K562 (cell line): ENCODE data around the gene SLC16A13. TPM values are rescaled to one million over a fixed set of nuclear protein-coding genes. Genes with fewer than 3 reads are reported as not detected.
A peak's percentile ranks its signal among the peaks of the same experiment; 100 is the strongest.

Source experiments
- HDGF ChIP-seq: fragments of 450-650 bp; IDR thresholded peaks from 2 replicates; pipeline ENCODE4 v1.6.1; 2016
- HEY1 ChIP-seq: fragments of 250-450 bp; sonication (Bioruptor Pico); IDR thresholded peaks from 2 replicates; pipeline ENCODE4 v1.5.0; 2020; ENCODE audit warnings: mild to moderate bottlenecking, moderate library complexity, borderline replicate concordance
- KAT8 ChIP-seq: fragments of 450-650 bp; IDR thresholded peaks from 2 replicates; pipeline ENCODE4 v1.6.1; 2016; ENCODE audit warnings: low read depth, mild to moderate bottlenecking
- MEF2A ChIP-seq: IDR thresholded peaks from 2 replicates; pipeline ENCODE4 v1.6.1; 2011; ENCODE audit warnings: low read depth, mild to moderate bottlenecking, low read length, moderate library complexity; ENCODE audit not compliant: control insufficient read depth
- NCOR1 ChIP-seq: fragments of 450-650 bp; IDR thresholded peaks from 2 replicates; pipeline ENCODE4 v1.6.1; 2016; ENCODE audit warnings: mild to moderate bottlenecking, moderate library complexity
- POLR2A ChIP-seq: fragments of 450-650 bp; conservative IDR thresholded peaks from 2 replicates; pipeline ENCODE4 v1.6.1; 2016
- SRF ChIP-seq, 2 experiments: fragments of 250-450, 450-650 bp in 1 of 2; sonication (Bioruptor Pico) in 1 of 2; sonication (generic) in 1 of 2; formaldehyde crosslinking; IDR thresholded peaks; 2 replicates each; pipeline versions ENCODE4 v1.5.0 to v1.5.1; 2020 to 2022; ENCODE audit warnings: mild to moderate bottlenecking in 1 of 2, missing genetic modification reagents in 1 of 2
- ZBTB33 ChIP-seq: sonication (generic); formaldehyde crosslinking; IDR thresholded peaks from 2 replicates; pipeline ENCODE4 v1.8.1; 2023; ENCODE audit warnings: mild to moderate bottlenecking, missing genetic modification reagents
- ZFX ChIP-seq: sonication (generic); formaldehyde crosslinking; IDR thresholded peaks from 2 replicates; pipeline ENCODE4 v1.8.0; 2022; ENCODE audit warnings: mild to moderate bottlenecking, missing genetic modification reagents, moderate library complexity
- ZNF263 ChIP-seq: sonication (generic); formaldehyde crosslinking; IDR thresholded peaks from 2 replicates; pipeline ENCODE4 v1.8.0; 2022; ENCODE audit warnings: mild to moderate bottlenecking, missing genetic modification reagents, borderline replicate concordance
- polyA plus RNA-seq, 8 experiments: library from polyadenylated mRNA; depleted of rRNA in 4 of 8; stranded (reverse) in 5 of 8; unstranded in 3 of 8; fragments of >200 nt; fragmentation: Nextera tagmentation in 2 of 8; fragmentation: Illumina TruSeq in 1 of 8; extraction: Ambion mirVana in 2 of 8; extraction: Trizol in 1 of 8; gene quantifications; 2 replicates each; pipeline versions ENCODE4 v1.2.1 to v1.2.3, GENCODE V29; 2011 to 2014; ENCODE audit warnings: inconsistent platforms in 1 of 8, missing spikeins in 1 of 8
- total RNA-seq, 7 experiments: library from RNA; depleted of rRNA in 6 of 7; stranded (reverse); fragments of >200 nt in 6 of 7; fragmentation: Illumina TruSeq in 2 of 7; extraction: Trizol in 2 of 7; gene quantifications; 2 replicates each; pipeline versions ENCODE4 v1.2.1 to v1.2.3, GENCODE V29; 2011 to 2021; ENCODE audit warnings: low replicate concordance in 1 of 7
- TF ChIP-seq, protein P1 (sequence below): fragments of 450-650 bp; IDR thresholded peaks from 2 replicates; pipeline ENCODE4 v1.6.1; 2016; ENCODE audit warnings: mild to moderate bottlenecking, moderate library complexity
- TF ChIP-seq, protein P2 (sequence below): fragments of 450-650 bp; IDR thresholded peaks from 2 replicates; pipeline ENCODE4 v1.6.1; 2016; ENCODE audit warnings: borderline replicate concordance

SLC16A13 gene
- total and polyA plus RNA-seq, 9 of the 15 experiments (the other 6 are each of a cell fraction or from before 2014, with no cell fraction given) = 0.04 to 5.6 (median 0.87) TPM

- TF ChIP-seq, protein P1, sequence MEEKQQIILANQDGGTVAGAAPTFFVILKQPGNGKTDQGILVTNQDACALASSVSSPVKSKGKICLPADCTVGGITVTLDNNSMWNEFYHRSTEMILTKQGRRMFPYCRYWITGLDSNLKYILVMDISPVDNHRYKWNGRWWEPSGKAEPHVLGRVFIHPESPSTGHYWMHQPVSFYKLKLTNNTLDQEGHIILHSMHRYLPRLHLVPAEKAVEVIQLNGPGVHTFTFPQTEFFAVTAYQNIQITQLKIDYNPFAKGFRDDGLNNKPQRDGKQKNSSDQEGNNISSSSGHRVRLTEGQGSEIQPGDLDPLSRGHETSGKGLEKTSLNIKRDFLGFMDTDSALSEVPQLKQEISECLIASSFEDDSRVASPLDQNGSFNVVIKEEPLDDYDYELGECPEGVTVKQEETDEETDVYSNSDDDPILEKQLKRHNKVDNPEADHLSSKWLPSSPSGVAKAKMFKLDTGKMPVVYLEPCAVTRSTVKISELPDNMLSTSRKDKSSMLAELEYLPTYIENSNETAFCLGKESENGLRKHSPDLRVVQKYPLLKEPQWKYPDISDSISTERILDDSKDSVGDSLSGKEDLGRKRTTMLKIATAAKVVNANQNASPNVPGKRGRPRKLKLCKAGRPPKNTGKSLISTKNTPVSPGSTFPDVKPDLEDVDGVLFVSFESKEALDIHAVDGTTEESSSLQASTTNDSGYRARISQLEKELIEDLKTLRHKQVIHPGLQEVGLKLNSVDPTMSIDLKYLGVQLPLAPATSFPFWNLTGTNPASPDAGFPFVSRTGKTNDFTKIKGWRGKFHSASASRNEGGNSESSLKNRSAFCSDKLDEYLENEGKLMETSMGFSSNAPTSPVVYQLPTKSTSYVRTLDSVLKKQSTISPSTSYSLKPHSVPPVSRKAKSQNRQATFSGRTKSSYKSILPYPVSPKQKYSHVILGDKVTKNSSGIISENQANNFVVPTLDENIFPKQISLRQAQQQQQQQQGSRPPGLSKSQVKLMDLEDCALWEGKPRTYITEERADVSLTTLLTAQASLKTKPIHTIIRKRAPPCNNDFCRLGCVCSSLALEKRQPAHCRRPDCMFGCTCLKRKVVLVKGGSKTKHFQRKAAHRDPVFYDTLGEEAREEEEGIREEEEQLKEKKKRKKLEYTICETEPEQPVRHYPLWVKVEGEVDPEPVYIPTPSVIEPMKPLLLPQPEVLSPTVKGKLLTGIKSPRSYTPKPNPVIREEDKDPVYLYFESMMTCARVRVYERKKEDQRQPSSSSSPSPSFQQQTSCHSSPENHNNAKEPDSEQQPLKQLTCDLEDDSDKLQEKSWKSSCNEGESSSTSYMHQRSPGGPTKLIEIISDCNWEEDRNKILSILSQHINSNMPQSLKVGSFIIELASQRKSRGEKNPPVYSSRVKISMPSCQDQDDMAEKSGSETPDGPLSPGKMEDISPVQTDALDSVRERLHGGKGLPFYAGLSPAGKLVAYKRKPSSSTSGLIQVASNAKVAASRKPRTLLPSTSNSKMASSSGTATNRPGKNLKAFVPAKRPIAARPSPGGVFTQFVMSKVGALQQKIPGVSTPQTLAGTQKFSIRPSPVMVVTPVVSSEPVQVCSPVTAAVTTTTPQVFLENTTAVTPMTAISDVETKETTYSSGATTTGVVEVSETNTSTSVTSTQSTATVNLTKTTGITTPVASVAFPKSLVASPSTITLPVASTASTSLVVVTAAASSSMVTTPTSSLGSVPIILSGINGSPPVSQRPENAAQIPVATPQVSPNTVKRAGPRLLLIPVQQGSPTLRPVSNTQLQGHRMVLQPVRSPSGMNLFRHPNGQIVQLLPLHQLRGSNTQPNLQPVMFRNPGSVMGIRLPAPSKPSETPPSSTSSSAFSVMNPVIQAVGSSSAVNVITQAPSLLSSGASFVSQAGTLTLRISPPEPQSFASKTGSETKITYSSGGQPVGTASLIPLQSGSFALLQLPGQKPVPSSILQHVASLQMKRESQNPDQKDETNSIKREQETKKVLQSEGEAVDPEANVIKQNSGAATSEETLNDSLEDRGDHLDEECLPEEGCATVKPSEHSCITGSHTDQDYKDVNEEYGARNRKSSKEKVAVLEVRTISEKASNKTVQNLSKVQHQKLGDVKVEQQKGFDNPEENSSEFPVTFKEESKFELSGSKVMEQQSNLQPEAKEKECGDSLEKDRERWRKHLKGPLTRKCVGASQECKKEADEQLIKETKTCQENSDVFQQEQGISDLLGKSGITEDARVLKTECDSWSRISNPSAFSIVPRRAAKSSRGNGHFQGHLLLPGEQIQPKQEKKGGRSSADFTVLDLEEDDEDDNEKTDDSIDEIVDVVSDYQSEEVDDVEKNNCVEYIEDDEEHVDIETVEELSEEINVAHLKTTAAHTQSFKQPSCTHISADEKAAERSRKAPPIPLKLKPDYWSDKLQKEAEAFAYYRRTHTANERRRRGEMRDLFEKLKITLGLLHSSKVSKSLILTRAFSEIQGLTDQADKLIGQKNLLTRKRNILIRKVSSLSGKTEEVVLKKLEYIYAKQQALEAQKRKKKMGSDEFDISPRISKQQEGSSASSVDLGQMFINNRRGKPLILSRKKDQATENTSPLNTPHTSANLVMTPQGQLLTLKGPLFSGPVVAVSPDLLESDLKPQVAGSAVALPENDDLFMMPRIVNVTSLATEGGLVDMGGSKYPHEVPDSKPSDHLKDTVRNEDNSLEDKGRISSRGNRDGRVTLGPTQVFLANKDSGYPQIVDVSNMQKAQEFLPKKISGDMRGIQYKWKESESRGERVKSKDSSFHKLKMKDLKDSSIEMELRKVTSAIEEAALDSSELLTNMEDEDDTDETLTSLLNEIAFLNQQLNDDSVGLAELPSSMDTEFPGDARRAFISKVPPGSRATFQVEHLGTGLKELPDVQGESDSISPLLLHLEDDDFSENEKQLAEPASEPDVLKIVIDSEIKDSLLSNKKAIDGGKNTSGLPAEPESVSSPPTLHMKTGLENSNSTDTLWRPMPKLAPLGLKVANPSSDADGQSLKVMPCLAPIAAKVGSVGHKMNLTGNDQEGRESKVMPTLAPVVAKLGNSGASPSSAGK = peak; percentile 87
- TF ChIP-seq ZNF263 (CRISPR knock-in tag) = no peak
- TF ChIP-seq, protein P2, sequence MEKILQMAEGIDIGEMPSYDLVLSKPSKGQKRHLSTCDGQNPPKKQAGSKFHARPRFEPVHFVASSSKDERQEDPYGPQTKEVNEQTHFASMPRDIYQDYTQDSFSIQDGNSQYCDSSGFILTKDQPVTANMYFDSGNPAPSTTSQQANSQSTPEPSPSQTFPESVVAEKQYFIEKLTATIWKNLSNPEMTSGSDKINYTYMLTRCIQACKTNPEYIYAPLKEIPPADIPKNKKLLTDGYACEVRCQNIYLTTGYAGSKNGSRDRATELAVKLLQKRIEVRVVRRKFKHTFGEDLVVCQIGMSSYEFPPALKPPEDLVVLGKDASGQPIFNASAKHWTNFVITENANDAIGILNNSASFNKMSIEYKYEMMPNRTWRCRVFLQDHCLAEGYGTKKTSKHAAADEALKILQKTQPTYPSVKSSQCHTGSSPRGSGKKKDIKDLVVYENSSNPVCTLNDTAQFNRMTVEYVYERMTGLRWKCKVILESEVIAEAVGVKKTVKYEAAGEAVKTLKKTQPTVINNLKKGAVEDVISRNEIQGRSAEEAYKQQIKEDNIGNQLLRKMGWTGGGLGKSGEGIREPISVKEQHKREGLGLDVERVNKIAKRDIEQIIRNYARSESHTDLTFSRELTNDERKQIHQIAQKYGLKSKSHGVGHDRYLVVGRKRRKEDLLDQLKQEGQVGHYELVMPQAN = no peak
- TF ChIP-seq HEY1 = no peak
- no peak for TF ChIP-seq SRF (CRISPR knock-in tag; IDR thresholded peaks at IDR 0.05)
- TF ChIP-seq POLR2A = 0 out of 2 replicates have a peak, but pooled peaks have one; percentile 36
- TF ChIP-seq ZFX (CRISPR knock-in tag) = peak; percentile 81
- 0 out of 2 replicates have a peak, but pooled peaks have one; percentile 18 for TF ChIP-seq ZBTB33
- no peak for TF ChIP-seq KAT8
- no peak for TF ChIP-seq MEF2A
- 0 out of 2 replicates have a peak, but pooled peaks have one; percentile 24 for TF ChIP-seq HDGF
- no peak for TF ChIP-seq NCOR1
Observed at GRCh38 chr17:6994118-6994598, 41.7 kb upstream of the SLC16A13 start (continued).
